NK-92 treated with Interleukin-12 subunit alpha and Interleukin-12 subunit beta, amount 100 ng/mL, for 24 hours (cell line): ENCODE measurements around the gene ENTR1.

Source experiments
- DNase-seq: peaks from one replicate; lab custom pipeline; 2025; lab: John Stamatoyannopoulos, UW

Gene ENTR1

GRCh38 chr9:136410500-136411287 lies at the start of gene ENTR1, which contains the start of gene PMPCA:
Gene ENTR1 (minus strand): TSS chr9:136410614. CDS start chr9:136410397, 217 bp downstream.
Gene PMPCA (plus strand): TSS chr9:136410658. CDS start chr9:136410669, 11 bp downstream.
- peak; percentile 72 for DNase-seq

- no peak for DNase-seq
These were observed 49.0 kb upstream of the ENTR1 start for GRCh38 chr9:136459425-136459824.

GRCh38 chr9:136457326-136457725 lies 46.9 kb upstream of the ENTR1 start:
- no peak for DNase-seq

- DNase-seq = no peak
These were observed 45.8 kb upstream of the ENTR1 start for GRCh38 chr9:136456258-136456657.

GRCh38 chr9:136455043-136456002 lies 44.9 kb upstream of the ENTR1 start:
- DNase-seq = no peak

GRCh38 chr9:136454026-136454796 lies 43.8 kb upstream of the ENTR1 start:
- no peak for DNase-seq

GRCh38 chr9:136453326-136453725 lies 42.9 kb upstream of the ENTR1 start:
- no peak for DNase-seq

- no peak for DNase-seq
These were observed 40.9 kb upstream of the ENTR1 start for GRCh38 chr9:136451221-136451877.

GRCh38 chr9:136448655-136449054 lies 38.2 kb upstream of the ENTR1 start:
- no peak for DNase-seq

GRCh38 chr9:136447173-136447778 lies 36.9 kb upstream of the ENTR1 start:
- DNase-seq = no peak

GRCh38 chr9:136445799-136446198 lies 35.4 kb upstream of the ENTR1 start:
- no peak for DNase-seq

- no peak for DNase-seq
These were observed 33.7 kb upstream of the ENTR1 start for GRCh38 chr9:136444102-136444501.

- no peak for DNase-seq
These were observed 33.3 kb upstream of the ENTR1 start for GRCh38 chr9:136443687-136444086.

GRCh38 chr9:136443087-136443486 lies 32.7 kb upstream of the ENTR1 start:
- no peak for DNase-seq

GRCh38 chr9:136442265-136442664 lies 31.9 kb upstream of the ENTR1 start:
- no peak for DNase-seq

GRCh38 chr9:136441681-136442245 lies 31.3 kb upstream of the ENTR1 start:
- no peak for DNase-seq

GRCh38 chr9:136441191-136441680 lies 30.8 kb upstream of the ENTR1 start:
- DNase-seq = no peak

GRCh38 chr9:136439481-136440408 lies 29.3 kb upstream of the ENTR1 start, which contains the start of gene INPP5E:
Gene INPP5E (minus strand): TSS chr9:136439845. CDS start chr9:136439419, 426 bp downstream.
- peak; percentile 49 for DNase-seq
